ENCODE measurements around the gene IMPA2. TPM values are rescaled to one million over a fixed set of nuclear protein-coding genes. Genes with fewer than 3 reads are reported as not detected.
A peak's percentile ranks its signal among the peaks of the same experiment; 100 is the strongest.

The IMPA2 gene
- total RNA-seq, 4 donors from 2014 or later = 112 to 385 (median 215) TPM

GRCh38 chr18:12011199-12011956, 30.1 kb downstream of the IMPA2 start:
- no peaks in the 10 kb centered on the region for H3K27me3 ChIP-seq
- H3K27ac ChIP-seq = peak overlapping the region in 1 of 4 donors; percentile 38
- no peak overlapping the region for H3K4me3 ChIP-seq
- H3K4me1 ChIP-seq = peaks cover 3 to 41% (median 24%) of the 10 kb centered on the region in 3 donors
- WGBS, 2 donors (ENCODE audit: low coverage in 1 of 2) = 90 to 96% methylated on average over 2 to 4 of the region's 8 CpGs
- TF ChIP-seq POLR2A (IDR thresholded peaks at IDR 0.05) (no peak), POLR2AphosphoS5 (IDR thresholded peaks at IDR 0.05) (no peak), CTCF (IDR thresholded peaks at IDR 0.05) (no peak), EP300 (IDR thresholded peaks at IDR 0.05) (no peak)
- no peaks in the 10 kb centered on the region for H3K9me3 ChIP-seq
- no peak for ATAC-seq
- H3K36me3 ChIP-seq = peaks cover 0 to 93% of the 10 kb centered on the region in 2 donors

GRCh38 chr18:12011957-12012549, 30.7 kb downstream of the IMPA2 start:
- Histone ChIP-seq H3K36me3 (peaks cover 0 to 92% of the 10 kb centered on the region in 2 donors), H3K9me3 (no peaks in the 10 kb centered on the region), H3K27me3 (no peaks in the 10 kb centered on the region), H3K4me3 (no peak overlapping the region), H3K4me1 (peaks cover 3 to 48% (median 24%) of the 10 kb centered on the region in 3 donors), H3K27ac (peak overlapping the region in 2 of 4 donors; percentile 38 to 57)
- TF ChIP-seq CTCF (IDR thresholded peaks at IDR 0.05) (no peak), POLR2AphosphoS5 (IDR thresholded peaks at IDR 0.05) (no peak), EP300 (IDR thresholded peaks at IDR 0.05) (no peak), POLR2A (IDR thresholded peaks at IDR 0.05) (no peak)
- no peak for ATAC-seq
- 76 to 80% methylated on average over 4 of the region's 19 CpGs for WGBS, 2 donors (ENCODE audit: low coverage in 1 of 2)

- no peak for ATAC-seq
- TF ChIP-seq CTCF (IDR thresholded peaks at IDR 0.05) (no peak), POLR2A (IDR thresholded peaks at IDR 0.05) (no peak)
- H3K9me3 ChIP-seq = no peaks in the 10 kb centered on the region
- H3K36me3 ChIP-seq = peaks cover 0 to 94% of the 10 kb centered on the region in 2 donors
- 43 to 50% methylated on average over 2 to 3 of the region's 3 CpGs for WGBS, 2 donors (ENCODE audit: low coverage in 1 of 2)
- H3K4me1 ChIP-seq = peaks cover 3 to 52% (median 24%) of the 10 kb centered on the region in 3 donors
- H3K27ac ChIP-seq = peak overlapping the region in 3 of 4 donors; percentile 17 to 57 (median 20)
- H3K27me3 ChIP-seq = no peaks in the 10 kb centered on the region
- no peak overlapping the region for H3K4me3 ChIP-seq
These were observed 31.4 kb downstream of the IMPA2 start for GRCh38 chr18:12012697-12013096.

- no peak for ATAC-seq
- H3K27ac ChIP-seq = peak overlapping the region in 3 of 4 donors; percentile 17 to 57 (median 20)
- H3K4me3 ChIP-seq = no peak overlapping the region
- peaks cover 3 to 52% (median 24%) of the 10 kb centered on the region in 3 donors for H3K4me1 ChIP-seq
- TF ChIP-seq EP300 (IDR thresholded peaks at IDR 0.05) (no peak), POLR2A (IDR thresholded peaks at IDR 0.05) (no peak), CTCF (IDR thresholded peaks at IDR 0.05) (no peak), POLR2AphosphoS5 (IDR thresholded peaks at IDR 0.05) (no peak)
- H3K27me3 ChIP-seq = no peaks in the 10 kb centered on the region
- peaks cover 0 to 92% of the 10 kb centered on the region in 2 donors for H3K36me3 ChIP-seq
- WGBS, 2 donors (ENCODE audit: low coverage in 1 of 2) = 79 to 80% methylated on average over 2 to 10 of the region's 20 CpGs
- H3K9me3 ChIP-seq = no peaks in the 10 kb centered on the region
These were observed 32.0 kb downstream of the IMPA2 start for GRCh38 chr18:12013186-12013916.

All from gastroesophageal sphincter (tissue), 4 donors.